C1 segment of cervical spinal cord (tissue), 14 donors: Measurements from ENCODE around the gene DPP4.

Experiments
- DNase-seq, 14 donors: peaks; one replicate each; lab custom pipeline; 2025; lab: John Stamatoyannopoulos, UW

The DPP4 gene

DNA sequence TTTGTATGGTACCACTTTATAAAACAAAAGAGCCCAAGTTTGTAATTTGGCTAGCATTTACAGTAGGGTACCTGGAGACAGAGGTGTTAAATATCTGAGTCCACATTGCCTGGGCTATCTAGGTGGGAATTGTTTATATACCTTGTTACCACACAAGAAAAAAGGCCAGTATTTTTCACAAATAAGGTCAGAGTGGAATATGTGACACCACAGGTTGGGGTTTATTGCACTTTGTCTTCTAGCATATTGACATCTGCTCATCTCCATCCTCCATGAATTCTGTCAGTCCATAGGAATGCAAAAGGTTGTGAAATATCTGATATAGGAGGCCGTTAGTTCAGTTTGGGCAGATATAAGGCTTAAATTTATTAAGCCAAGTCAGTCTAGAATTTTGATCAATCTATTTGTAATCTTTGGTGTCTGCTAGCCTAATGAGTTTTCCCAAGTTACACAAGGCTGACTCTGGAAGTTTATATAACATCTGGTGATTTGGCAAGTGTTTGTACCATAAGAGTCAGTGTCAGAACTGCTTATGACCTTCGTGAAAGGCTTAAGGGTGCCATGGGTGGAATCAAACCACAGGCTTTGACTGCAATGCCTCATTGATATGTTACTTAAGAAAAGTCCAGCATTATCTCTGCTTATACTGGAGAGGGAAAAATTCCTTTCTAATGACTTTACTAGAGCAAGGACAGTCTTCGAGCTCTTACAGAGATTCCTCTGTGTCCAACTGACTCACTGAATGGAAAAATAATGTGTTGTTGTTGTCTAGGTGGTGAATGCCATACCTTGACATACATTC is 11.3 kb upstream of the DPP4 start:
- DNase-seq: no peak

DNA sequence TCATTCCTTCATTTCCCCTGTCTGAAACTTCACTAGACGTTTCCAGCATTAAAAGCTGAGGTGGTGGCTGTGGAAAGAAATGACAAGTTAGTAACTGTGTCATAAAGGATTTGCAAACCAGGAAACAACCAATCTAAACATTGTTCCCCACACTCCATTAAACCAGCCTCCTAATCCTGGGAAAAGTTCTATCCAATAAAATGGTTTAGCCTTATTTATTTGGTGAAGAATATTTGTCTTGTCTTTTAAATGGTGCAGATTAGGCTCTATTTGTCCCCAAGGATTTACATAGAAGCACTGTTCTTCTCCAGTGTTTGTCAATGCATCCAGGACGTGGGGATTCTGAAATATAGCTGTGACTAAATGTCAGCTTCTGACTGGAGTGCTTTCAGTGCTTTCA is 10.5 kb upstream of the DPP4 start:
- DNase-seq: no peak

DNA sequence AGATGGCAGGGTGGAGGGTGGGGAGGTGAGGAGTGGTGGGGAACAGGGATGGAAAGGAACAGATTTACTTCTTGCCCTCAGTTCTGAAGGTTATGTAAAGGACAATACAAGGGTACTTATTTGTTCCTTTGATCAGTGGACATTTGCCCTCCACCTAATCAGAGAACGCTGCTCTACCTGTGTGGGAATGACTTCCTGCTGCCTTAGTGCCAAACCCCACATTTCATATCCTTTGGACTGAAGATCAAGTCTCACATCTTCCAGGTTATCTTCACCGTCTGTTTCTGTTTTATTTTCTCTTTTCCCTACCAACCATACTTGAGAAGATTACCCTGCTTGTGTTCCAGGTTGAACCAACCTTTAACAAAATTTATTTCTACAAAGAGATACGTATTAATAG is 8.7 kb upstream of the DPP4 start:
- DNase-seq: no peak

DNA sequence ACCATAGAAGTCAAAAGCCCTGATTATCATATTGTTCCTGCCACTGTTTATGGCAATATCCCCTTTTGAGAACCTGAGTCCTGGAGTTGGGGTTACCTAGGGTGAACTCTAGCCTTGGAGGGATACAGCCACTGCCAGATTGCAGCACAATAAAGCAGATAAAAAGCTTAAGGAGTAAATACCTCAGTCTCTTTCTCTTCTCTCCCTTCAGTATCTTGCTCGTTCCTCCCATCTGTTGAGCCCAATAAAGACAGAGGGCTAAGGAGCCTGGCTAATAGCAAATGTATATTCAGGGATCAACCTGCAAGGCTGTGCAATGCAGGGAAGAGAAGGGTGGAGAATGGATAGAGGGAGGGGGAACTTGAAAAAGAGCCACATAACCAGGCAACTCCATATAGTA is 8.0 kb upstream of the DPP4 start:
- no peak for DNase-seq

DNA sequence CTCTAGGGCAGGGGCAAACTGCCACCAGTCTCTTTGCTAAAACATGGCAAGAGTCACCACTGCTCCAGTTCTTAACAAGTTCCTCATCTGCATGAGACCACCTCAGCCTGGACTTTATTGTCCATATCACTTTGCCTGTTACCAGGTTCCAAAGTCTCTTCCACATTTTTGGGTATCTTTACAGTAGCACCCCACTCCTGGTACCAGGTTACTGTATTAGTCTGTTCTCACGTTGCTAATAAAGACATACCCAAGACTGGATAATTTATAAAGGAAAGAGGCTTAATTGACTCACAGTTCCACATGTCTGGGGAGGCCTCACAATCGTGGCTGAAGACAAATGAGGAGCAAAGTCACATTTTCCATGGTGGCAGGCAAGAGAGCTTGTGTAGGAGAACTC is 5.5 kb upstream of the DPP4 start:
- DNase-seq: no peak

DNA sequence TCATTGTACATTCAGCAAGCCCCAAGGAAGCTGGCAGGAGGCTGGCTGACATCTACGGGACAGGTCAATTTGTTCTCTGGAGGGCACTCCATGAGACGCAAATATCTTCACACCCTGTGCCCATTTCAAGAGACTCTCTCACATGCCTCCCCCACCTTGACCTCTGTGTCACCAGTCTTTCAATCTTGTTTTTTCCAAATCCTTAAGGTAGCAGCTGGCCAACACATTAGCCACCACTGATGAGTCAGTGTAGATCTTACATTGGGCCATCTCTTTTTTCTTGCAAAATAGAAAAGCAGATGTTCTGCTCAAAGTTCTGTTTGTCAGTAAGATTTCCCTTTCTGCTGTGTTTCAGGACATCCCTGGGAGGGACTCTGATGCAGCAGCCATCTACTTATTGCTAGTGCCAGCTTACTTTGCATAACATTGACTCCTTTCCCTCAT is 1.7 kb upstream of the DPP4 start:
- DNase-seq: no peak

DNA sequence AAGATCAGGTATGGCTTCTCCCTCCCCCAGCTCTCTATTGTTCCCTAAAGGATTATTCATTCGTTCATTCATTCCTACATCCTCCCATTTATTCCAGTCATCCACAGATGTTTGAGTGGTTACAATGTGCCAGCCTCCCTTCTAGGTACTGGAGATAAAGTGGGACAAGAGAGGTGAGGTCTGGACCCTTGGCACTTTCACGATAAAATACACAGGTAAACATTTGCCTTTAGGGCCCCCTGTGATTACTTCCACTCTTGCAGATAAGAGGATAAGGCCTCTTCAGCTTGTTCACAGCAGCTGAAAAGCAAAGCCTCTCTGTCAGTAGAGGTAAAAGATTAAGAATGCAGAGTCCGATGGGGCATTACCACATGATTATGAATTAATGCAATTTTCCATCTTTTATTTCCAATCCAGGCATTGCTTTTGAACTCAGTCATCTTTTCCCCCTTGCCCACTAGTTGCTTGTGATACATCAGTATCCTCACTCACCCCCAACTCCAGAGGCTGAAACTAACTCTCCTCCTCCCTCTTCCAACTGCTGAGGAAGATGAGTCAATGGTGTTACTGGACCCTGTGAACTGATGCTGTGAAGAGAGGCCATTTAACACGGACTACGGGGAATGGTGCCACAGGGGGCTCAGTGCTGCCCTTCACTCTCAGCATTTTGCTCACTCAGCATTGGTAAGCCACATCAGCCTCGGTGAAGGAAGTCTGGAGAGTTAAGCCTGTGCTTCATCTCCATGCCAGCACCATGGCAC is 1.1 kb upstream of the DPP4 start:
- DNase-seq: no peak

DNA sequence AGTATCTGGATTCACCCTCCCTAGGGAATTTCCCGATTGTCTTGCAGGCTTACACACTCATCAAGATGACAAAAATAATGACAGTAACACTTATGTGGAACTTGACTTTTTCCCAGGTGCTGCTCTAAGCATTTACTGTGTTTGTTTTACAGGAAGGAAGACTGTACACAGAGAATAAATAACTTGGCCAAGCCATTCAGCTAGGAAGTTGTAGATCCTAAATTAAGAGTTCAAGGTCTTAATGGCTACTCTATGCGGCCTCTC is 549 bp upstream of the DPP4 start:
- DNase-seq: no peak

DNA sequence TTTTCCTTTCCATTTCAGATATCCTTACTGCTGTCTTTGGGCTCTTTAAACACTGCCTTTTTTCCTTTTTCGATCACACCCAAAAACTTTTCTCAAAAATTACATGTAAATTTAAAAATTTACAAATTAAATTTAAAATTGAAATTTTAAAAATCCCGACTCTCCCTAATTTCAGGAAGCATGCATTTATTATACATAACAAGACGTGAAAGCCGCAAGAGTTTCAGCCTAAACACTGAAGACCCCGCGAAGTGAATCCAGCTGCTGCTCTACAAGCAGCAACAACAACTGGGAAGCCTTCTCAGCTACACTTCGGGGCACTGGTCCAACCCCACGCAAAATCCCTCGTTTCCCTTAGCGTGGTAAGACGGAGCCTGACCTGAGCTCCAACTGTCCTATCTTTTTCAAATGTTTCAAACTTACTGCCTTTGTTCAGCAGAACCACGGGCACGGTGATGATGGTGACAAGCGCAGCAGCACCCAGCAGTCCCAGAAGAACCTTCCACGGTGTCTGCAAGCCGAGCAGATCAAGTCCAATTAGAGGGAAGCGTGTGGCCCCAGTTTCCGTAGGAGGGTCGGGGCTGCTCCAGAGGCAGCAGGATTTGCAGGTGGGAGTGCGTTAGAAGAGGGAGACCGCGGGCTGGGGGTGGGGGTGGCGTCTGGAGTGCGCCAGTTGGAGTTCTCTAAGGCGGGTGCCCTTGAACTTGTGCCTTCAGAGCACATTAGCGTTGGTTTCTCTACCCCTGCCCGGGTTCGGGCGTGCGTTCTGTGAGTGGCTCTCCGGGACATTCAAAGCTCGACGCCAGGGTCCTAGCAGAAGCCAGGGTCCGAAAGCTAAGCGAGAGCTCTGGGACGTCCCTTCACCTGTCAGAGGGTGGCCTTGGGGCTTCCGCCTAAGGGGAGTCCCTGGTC is 783 bp downstream of the DPP4 start:
- no peak for DNase-seq

DNA sequence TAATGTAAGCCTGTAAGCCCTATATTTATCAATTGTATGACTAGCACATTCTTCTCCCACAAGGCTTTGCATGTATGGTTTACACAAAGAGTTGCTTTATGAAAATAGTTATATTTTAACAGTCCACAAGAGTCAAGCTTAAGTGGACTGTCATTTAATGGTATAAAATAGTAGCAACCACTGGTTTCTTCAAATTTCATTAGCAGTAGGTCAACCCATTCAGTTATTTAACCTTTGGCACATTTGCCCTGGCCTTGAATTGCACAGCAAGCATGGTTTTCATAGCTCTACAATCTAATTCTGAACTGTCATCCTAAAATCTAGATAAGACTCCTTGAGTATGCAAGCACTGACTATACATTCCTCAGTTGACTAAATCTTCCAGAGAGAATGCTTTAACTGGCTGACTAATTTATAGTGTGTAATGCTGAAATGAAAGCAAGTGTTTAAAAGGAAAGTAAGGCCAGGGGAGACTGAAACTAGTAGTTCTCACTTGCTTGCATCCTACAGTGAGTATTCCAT is 1.8 kb downstream of the DPP4 start:
- DNase-seq: no peak

DNA sequence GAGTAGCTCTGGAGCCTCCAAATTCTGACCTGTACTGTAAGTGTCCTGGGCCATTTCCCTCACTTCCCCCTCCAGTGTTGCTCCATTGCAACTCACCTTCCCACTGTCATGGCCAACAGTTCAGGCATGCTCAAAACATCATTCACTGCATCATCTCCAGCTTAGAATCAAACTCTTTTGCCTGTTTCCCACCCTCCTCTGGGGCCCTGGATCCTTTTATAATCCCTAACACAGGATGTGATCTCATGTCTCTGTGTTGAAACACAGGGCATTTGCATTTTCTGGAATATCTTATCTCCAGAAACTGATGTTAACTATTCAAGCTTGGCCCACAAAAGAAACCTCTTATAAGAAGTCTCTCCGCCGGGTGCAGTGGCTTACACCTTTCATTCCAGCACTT is 3.0 kb downstream of the DPP4 start:
- DNase-seq: no peak

DNA sequence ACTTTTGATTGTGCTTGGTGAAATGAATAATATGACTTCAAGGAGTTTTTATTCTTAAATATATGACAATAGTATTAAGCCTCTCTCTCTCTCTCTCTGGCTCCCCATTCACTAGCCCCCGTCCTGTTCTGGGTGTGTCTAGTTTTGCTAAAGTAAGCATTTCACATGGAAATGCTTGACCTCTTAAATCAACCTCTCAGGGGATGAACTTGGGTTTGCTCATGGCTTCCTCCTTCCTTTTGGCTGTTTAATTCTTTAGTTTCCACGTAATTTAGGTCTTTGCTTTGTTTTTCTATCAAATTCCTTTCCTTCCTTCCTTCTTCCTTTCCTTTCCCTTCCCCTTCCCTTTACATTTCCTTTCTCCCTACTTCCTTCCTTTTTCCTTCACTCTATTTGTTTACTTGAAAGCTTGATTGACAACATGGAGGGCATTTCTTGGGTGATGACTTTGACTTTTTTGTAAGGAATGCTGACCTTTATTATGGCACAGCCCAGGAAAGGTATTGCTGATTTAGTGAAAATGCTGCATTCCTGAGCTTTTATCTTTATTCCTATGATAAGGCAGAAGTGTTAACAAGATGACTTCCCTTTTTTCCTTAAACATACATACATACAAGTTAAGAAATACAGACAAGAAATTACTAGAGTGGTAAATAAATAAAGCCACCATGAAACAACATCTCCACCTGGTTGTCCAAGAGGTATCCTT is 3.6 kb downstream of the DPP4 start:
- no peak for DNase-seq

DNA sequence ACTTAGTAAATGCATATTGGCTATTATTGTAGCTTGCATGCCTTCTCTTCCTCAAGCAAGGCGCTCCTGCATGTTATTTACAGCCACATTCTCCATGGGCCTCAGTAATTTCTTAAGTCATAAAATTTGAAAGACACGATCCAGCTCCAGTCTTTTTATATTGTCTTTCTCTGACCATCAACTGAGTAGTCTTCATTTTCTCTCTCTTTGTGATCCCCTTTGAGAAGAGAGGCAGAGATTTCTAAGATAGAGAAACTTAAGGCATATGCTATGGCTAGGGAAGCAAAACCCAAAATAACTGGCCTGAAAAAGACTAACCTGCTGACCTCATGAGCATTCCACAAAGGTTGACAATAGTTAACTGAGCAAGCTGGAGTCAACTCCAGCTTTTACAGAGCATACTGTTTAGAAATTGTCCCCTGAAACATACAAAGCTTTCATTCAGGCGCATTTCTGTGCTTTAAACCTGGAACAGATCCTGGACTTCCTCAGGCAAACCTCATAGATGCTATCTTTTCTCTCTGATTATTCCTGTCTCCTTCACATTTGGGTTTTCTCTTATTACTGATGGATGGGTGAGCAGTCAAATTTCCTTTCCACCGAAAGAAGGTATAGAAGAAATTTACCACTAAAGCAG is 4.6 kb downstream of the DPP4 start:
- DNase-seq: no peak

DNA sequence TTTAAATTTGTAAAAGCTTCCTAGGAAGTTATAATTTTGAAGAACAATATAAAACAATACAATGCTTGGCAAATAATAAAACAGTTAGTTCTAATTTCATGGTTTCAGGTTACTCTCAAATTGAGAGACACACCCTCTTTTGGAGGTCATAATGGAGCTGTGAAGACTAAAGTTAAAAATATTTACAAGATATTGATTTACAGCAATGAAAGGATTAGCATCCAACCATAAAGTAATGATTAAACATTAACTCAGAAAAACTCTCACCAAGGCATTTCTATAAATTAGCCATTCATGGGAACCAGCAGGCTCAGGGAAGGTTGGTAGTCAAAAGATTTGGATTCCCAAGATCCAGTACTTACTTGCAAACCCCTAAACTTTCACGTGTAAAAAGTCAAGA is 6.4 kb downstream of the DPP4 start:
- no peak for DNase-seq

DNA sequence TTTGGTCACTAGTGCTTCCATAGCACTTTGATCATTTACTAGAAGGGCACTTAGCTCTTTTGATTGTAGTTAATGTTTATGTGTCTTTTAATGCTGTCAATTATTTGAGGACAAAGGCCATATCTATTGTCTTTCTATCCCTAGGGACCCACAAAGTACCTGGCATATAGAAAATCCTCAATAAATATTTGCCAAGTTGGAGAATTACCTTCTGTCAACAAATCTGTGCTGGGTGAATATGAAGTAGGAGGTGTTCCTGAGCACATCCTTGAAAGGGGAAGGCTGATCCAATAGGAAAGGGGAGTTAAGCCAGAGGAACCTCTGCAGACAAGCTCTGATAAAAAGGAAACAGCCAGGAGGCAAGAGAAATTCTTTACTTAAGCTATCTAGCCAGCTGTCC is 8.2 kb downstream of the DPP4 start:
- no peak for DNase-seq

DNA sequence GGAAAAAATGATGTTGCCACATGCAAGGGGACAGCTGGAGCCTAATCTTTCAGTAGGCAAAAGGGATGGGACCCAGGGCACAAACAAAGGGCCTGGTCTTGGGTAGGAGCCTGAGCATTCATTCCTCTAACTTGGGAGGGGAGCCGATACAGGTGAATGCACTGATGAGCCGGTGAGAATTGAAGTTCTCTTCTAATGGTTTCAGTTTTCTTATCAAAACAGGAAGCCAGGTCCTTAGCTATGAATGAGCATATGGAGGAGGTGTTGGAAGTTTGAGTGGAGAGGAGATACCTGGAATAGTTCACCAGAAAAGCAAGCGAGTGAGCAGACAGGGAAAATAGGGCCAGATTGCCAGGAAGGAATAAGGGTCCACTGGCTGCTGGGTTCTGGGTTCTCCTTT is 10.1 kb downstream of the DPP4 start:
- DNase-seq: no peak

DNA sequence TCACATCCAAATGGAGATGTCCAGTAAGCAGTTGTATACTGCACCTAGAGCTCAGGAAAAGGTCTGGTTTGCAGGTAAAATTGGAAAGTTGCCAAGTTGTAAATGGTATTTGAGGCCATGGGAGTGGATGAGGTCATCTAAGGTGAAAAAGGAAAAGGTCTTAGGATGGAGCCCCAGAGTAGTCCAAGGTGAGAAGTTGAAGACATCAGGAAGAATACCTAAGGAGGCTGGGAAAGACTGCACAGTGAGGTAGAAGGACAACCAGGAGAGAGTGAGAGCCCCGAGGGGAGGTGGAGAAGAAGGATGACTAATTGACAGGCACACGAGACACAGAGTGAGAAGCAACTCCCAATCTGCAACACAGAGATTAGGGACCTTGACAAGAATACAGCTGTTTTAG is 10.7 kb downstream of the DPP4 start:
- no peak for DNase-seq

DNA sequence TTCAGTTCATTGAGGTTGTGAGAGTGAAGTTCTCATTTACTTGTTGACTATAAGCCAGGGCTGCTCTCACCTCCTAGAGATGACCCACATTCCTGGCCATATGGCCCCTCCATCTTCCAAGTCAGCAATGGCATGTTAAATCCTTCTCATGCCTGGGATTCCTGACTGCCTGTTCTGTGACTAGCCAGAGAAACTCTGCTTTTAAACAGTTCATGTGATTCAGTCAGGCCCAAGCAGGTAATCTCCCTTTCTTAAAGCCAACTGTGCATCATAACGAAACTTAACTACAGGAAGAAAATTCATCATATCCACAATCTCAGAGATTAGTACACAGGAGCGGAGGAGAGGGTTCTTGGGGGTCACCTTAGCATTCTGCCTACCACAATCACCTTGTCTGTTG is 11.5 kb downstream of the DPP4 start:
- no peak for DNase-seq

DNA sequence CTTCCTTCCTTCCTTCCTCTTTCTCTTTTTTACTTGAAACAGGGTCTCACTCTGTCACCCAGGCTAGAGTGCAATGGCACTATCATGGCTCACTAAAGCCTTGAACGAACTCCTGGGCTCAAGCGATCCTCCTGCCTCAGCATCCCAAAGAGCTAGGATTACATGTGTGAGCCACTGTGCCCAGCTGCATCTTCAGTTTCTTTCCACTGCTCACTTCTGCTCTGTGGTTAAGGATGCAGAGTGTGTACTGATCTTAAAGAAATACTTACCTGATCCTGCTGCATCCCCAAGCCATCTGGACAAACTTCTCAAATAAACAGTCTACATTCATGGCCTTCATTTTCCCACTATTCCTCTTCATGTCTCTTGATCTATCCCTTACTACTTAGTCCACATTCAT is 13.0 kb downstream of the DPP4 start:
- no peak for DNase-seq

DNA sequence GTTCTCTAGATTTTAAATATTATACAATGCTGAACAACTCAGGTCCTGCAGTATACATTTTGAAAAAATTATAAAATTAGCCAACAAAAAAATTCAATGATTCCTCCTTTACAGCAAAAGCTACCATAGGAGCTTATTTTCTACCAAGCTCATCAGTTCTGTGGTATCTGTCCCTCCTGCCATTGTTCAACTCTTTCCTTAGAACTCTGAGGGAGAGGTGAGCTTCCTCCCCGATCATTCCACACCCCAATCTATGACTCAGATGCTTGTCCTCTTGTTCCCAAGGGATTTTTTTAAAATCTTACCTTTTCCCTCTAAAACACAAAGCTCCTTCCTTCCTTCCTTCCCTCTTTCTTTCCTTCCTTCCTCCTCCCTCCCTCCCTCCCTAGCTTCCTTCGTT is 13.5 kb downstream of the DPP4 start:
- no peak for DNase-seq
